SU-DHL-6 (cell line): ENCODE measurements around the gene BTBD9.

Experiments used
- H2AFZ ChIP-seq: fragments of 200-600 bp; sonication (generic); 2 replicates; pipeline ENCODE4 v1.6.1; 2014; ENCODE audit warnings: low read depth, mild to moderate bottlenecking, moderate library complexity, mixed read lengths, antibody characterized with exemption, low read length; ENCODE audit not compliant: severe bottlenecking
- H3F3A ChIP-seq: fragments of 200-600 bp; shearing (Covaris generic); 2 replicates; pipeline ENCODE4 v1.6.0; 2016; ENCODE audit warnings: antibody characterized with exemption, mild to moderate bottlenecking; ENCODE audit not compliant: insufficient read depth
- H3K27ac ChIP-seq: fragments of 200-600 bp; sonication (generic); 2 replicates; pipeline ENCODE4 v1.5.1; 2016; ENCODE audit warnings: low read depth, mild to moderate bottlenecking, low read length, moderate library complexity, mixed read lengths
- H3K27me3 ChIP-seq: fragments of 200-600 bp; sonication (generic), shearing (Covaris generic); 2 replicates; pipeline ENCODE4 v1.6.0; 2014; ENCODE audit warnings: mild to moderate bottlenecking, low read length
- H3K36me3 ChIP-seq: fragments of 200-600 bp; sonication (generic); 2 replicates; pipeline ENCODE4 v1.6.1; 2014; ENCODE audit warnings: mild to moderate bottlenecking, low read length, mixed read lengths
- H3K4me2 ChIP-seq: fragments of 300-600, 200-600 bp; shearing (Covaris generic), sonication (generic); 2 replicates; pipeline ENCODE4 v1.6.0; 2014; ENCODE audit warnings: low read length, low read depth, mild to moderate bottlenecking; ENCODE audit not compliant: poor library complexity, severe bottlenecking
- H3K4me3 ChIP-seq: fragments of 200-600 bp; sonication (generic); 2 replicates; pipeline ENCODE4 v1.5.1; 2014; ENCODE audit warnings: antibody characterized with exemption, low read length, mild to moderate bottlenecking, mixed read lengths; ENCODE audit not compliant: insufficient read depth, poor library complexity, severe bottlenecking
- H3K79me2 ChIP-seq: fragments of 200-600 bp; sonication (generic); 2 replicates; pipeline ENCODE4 v1.6.1; 2014; ENCODE audit warnings: mild to moderate bottlenecking, low read length, moderate library complexity; ENCODE audit not compliant: insufficient read depth
- H3K9ac ChIP-seq: fragments of 200-600 bp; sonication (generic); 2 replicates; pipeline ENCODE4 v1.7.0; 2014; ENCODE audit warnings: mild to moderate bottlenecking, low read length
- H3K9me2 ChIP-seq: fragments of 200-600 bp; sonication (generic); replicated peaks from 2 replicates; pipeline ENCODE4 v1.6.1; 2014; ENCODE audit warnings: low read length; ENCODE audit not compliant: insufficient read depth
- H3K9me3 ChIP-seq: fragments of 200-600 bp; sonication (generic); 2 replicates; pipeline ENCODE4 v1.6.1; 2014; ENCODE audit warnings: low read length, mixed read lengths; ENCODE audit not compliant: insufficient read depth
- H4K20me1 ChIP-seq: fragments of 200-600 bp; sonication (generic); 2 replicates; pipeline ENCODE4 v1.6.1; 2014; ENCODE audit warnings: low read depth, mild to moderate bottlenecking, antibody characterized with exemption, low read length, moderate library complexity, mixed read lengths
- EZH2phosphoT487 ChIP-seq: fragments of 200-600 bp; sonication (generic), shearing (Covaris generic); conservative IDR thresholded peaks from 2 replicates; pipeline ENCODE4 v1.6.1; 2018; ENCODE audit warnings: mild to moderate bottlenecking, antibody characterized with exemption, low read length, moderate library complexity, mixed read lengths
- TF ChIP-seq, protein P1 (sequence below): fragments of 200-600 bp; sonication (generic); IDR thresholded peaks from one replicate; pipeline ENCODE4 v1.5.1; 2017; ENCODE audit warnings: antibody characterized with exemption, mild to moderate bottlenecking, low read length, moderate library complexity; ENCODE audit not compliant: insufficient read depth, poor library complexity, severe bottlenecking

Gene BTBD9

DNA sequence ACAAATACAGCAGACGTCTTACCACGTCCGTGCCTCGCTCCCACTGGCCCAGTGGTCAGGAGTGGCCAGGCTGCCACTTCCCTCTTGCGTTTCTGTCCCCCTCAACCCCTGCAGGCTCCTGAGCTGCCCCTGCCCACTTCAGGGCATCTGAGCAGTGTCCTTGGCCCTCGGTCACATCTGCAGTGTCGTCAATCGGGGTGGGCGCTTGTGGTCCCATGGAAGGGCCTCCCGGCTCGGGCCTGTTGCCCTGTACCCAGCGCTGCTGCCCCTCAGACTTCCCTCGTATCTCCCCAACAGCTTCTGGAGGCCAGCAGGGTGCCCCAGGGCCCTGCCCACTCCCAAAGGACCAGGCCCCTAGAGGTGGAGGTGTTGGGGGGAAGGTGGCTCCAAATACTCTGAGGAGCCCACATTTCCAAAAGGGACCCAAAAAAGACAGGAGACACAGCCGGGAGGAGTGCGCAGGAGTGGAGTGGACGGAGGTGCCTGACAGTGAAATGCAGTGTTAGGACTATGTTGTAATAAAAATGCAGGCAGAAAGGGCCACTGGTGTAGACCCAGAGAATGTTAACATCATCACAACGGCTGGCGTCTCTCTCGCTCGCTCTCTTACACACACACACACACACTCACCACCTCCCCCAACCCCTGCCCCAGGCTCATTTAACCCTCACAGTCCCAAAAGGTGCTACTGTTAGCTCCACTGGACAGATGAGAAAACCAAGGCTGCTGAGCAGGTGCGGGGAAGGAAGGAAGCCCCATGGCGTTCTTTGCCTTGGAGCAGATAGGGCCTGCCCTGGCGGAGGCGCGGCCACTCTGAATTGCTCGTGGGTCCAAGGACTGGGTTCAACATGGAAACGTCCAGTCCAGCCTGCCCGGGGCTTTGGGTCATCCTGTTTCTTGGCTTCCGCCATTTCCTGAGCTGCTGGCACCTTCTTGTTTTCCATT lies 476.3 kb downstream of the BTBD9 start:
- no peaks in the 10 kb centered on the region for H4K20me1 ChIP-seq
- H3K27me3 ChIP-seq, result no peaks in the 10 kb centered on the region
- no peak overlapping the region for H3K27ac ChIP-seq
- H3K36me3 ChIP-seq, result no peaks in the 10 kb centered on the region
- no peaks in the 10 kb centered on the region for H3K9me2 ChIP-seq
- H2AFZ ChIP-seq, result no peak overlapping the region
- H3K4me2 ChIP-seq, result no peak overlapping the region
- no peak for TF ChIP-seq EZH2phosphoT487
- TF ChIP-seq, protein P1, sequence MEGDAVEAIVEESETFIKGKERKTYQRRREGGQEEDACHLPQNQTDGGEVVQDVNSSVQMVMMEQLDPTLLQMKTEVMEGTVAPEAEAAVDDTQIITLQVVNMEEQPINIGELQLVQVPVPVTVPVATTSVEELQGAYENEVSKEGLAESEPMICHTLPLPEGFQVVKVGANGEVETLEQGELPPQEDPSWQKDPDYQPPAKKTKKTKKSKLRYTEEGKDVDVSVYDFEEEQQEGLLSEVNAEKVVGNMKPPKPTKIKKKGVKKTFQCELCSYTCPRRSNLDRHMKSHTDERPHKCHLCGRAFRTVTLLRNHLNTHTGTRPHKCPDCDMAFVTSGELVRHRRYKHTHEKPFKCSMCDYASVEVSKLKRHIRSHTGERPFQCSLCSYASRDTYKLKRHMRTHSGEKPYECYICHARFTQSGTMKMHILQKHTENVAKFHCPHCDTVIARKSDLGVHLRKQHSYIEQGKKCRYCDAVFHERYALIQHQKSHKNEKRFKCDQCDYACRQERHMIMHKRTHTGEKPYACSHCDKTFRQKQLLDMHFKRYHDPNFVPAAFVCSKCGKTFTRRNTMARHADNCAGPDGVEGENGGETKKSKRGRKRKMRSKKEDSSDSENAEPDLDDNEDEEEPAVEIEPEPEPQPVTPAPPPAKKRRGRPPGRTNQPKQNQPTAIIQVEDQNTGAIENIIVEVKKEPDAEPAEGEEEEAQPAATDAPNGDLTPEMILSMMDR, result no peak
- H3K4me3 ChIP-seq, result no peak overlapping the region
- no peaks in the 10 kb centered on the region for H3K9me3 ChIP-seq
- no peaks in the 10 kb centered on the region for H3F3A ChIP-seq
- no peaks in the 10 kb centered on the region for H3K79me2 ChIP-seq
- H3K9ac ChIP-seq, result no peak overlapping the region

DNA sequence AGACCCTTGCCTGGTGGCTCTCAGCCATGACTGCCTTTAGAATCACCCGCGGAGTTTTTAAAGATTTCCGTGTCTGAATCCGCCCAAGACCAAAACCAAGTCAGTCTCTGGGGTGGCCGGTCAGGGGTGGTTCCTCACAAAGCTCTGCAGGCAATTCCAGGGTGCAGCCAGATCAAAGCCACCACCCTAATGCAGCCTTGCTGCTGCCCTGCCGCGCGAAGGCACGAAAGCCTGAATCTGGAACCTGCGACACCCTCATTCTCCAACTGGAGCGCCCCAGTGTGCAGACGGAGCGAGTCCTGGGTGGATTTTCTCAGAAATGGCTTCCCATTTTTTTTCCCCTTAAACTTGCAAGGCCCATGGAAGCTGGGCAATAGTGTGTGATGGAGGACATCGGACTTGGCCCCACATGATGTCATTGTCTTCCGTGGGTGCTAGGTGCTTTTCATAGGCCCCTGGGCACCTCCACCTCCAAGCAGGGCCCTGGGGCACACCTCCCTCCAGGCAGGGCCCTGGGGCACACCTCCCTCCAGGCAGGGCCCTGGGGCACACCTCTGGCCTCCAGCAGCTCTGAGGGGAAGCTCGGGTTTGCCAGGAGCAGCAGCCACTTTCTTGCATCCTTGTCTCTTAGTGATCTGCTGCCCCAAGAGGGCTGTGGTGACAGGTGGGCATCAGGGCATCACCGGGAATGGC lies 477.1 kb downstream of the BTBD9 start:
- Histone ChIP-seq H3K9ac (no peak overlapping the region), H3K79me2 (no peaks in the 10 kb centered on the region), H2AFZ (no peak overlapping the region), H3K9me3 (no peaks in the 10 kb centered on the region), H3F3A (no peaks in the 10 kb centered on the region), H3K36me3 (no peaks in the 10 kb centered on the region), H3K4me2 (no peak overlapping the region), H3K27ac (no peak overlapping the region), H3K27me3 (no peaks in the 10 kb centered on the region), H3K9me2 (no peaks in the 10 kb centered on the region), H3K4me3 (no peak overlapping the region), H4K20me1 (no peaks in the 10 kb centered on the region)
- TF ChIP-seq, protein P1, result no peak
- no peak for TF ChIP-seq EZH2phosphoT487

DNA sequence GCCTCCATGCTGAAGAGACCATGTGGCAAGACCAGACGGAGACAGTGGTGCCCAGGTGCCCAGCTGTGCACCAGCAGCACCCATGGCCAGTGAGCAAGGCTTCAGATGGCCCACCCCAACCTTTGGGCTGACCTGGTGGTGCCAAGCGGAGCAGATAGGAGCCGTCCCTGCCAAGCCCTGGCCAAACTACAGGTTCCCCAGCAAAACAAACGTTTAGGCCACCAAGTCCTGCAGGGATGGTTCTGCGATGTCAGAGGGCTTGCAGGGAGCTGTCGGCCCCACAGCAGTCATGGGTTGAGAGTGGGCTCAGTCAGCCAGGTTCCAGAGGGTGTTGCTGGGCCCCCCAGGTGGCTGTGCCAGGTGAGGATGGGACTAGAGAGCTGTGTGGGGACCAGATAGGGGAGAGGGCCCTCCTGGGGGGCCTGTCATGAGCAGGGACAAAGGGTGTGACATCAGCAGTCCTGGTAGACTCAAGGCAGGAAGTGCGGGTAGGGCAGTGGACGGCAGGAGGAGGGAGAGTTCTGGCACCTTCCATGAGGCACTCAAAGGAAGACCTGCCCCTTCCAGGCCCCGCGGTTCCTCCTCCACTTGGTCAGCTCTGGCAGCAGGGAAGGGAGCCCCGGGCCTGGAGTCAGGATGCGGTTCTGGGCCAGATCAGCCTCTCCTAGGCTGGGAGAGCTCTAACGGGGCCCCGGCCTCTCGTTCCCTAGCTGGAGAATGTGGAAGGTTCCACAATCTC lies 477.8 kb downstream of the BTBD9 start:
- Histone ChIP-seq H3K36me3 (no peaks in the 10 kb centered on the region), H3K79me2 (no peaks in the 10 kb centered on the region), H3K9me3 (no peaks in the 10 kb centered on the region), H3K27ac (no peak overlapping the region), H3F3A (no peaks in the 10 kb centered on the region), H3K9ac (no peak overlapping the region), H3K4me2 (no peak overlapping the region), H3K4me3 (no peak overlapping the region), H2AFZ (no peak overlapping the region), H3K9me2 (no peaks in the 10 kb centered on the region), H3K27me3 (no peaks in the 10 kb centered on the region), H4K20me1 (no peaks in the 10 kb centered on the region)
- TF ChIP-seq, protein P1, result no peak
- no peak for TF ChIP-seq EZH2phosphoT487
